Glomerular endothelial cell (primary cell): ENCODE results near the gene CNNM2. TPM values are rescaled to one million over a fixed set of nuclear protein-coding genes. Genes with fewer than 3 reads are reported as not detected.

ENCODE experiments used
- DNase-seq: peaks from one replicate; pipeline ENCODE4 v3.0.0-alpha.2; 2011; ENCODE audit warnings: low read depth, low spot score; ENCODE audit errors: extremely low read depth
- total RNA-seq: library from RNA; depleted of rRNA; stranded (reverse); fragments of >200 nt; gene quantifications from 2 replicates; pipeline ENCODE4 v1.2.3, GENCODE V29; 2015

The CNNM2 gene
- total RNA-seq, 1 donor from 2014 or later: 4.3 TPM

DNA sequence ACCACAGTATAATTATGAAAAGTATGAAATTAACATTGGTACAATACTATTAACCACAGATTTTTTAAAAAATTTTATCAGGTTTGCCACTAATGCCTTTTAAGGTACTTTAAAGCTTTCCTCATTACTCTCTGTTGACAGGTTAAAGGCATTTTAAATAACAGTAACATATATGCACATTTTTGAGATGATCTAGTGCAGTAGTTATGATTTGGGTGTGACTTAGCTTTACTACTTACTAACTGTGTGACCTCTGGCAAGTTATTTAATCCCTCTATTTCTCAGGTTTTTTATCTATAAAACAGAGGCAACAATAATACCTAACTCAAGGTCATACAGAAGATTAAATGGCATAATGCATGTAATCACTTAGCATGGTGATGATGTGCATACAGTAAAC is 180.1 kb downstream of the CNNM2 start:
- no peak for DNase-seq

DNA sequence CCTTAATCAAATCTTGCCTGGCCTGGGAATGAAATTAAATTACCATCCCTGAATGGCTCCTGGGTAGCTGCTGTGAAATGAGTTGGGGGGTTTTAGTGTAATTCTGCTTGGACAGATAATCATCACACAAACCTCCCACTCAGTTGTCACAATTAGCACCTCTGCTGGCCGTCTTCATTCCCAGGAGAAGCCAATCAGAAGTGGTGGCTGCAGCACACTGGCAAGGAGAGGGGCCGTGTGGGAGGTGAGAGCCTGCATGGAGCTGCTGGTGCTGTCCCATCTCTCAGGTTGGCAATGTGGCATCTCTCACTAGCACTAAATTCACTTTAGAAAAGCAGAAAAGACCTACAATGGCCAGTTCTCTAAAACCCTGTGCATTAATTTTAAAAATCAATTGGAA is 182.5 kb downstream of the CNNM2 start:
- DNase-seq: no peak

GRCh38 chr10:103102195-103102594 is 184.1 kb downstream of the CNNM2 start:
- no peak for DNase-seq

- no peak for DNase-seq
Measured at GRCh38 chr10:103103989-103104388, 185.9 kb downstream of the CNNM2 start.

- DNase-seq: no peak
Measured at GRCh38 chr10:103104721-103105120, 186.6 kb downstream of the CNNM2 start.

DNA sequence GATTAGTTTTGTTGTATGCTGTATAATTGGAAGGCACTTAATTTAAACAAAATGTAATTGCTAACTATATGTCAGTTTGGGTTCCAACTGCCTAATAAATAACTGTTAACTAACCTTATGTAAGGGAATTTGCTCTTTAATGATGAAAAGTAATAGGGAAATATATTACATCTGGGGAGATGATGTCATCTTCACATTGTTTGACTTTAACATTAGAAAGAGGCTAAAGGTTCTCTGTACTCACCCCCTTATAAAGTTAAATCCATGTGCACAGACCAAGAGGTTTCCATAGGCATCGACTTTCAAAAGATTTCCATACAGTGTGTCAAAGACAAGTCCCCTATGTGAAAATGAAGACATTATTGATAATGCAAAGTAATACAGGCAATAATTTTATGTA is 187.4 kb downstream of the CNNM2 start:
- DNase-seq: no peak

- DNase-seq: no peak
Measured at GRCh38 chr10:103106539-103106938, 188.4 kb downstream of the CNNM2 start.

DNA sequence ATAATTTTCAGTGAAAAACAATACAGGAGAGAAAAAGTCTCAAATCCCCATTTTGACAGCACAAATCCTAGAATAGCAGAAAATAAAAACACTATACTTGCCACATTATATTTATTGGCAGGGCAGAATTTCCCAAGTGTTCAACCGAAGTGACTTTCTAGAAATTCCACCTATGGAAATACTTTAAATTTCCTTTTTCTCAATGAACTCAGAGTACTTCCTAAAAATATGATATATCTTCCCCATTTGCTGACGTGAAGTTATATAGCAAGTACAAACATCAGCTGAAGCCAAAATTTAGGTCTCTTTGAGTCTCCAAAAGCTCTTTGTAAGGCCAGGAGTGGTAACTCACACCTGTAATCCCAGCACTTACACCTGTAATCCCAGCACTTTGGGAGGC is 191.7 kb downstream of the CNNM2 start:
- no peak for DNase-seq

GRCh38 chr10:103110407-103110806 is 192.3 kb downstream of the CNNM2 start:
- DNase-seq: no peak

DNA sequence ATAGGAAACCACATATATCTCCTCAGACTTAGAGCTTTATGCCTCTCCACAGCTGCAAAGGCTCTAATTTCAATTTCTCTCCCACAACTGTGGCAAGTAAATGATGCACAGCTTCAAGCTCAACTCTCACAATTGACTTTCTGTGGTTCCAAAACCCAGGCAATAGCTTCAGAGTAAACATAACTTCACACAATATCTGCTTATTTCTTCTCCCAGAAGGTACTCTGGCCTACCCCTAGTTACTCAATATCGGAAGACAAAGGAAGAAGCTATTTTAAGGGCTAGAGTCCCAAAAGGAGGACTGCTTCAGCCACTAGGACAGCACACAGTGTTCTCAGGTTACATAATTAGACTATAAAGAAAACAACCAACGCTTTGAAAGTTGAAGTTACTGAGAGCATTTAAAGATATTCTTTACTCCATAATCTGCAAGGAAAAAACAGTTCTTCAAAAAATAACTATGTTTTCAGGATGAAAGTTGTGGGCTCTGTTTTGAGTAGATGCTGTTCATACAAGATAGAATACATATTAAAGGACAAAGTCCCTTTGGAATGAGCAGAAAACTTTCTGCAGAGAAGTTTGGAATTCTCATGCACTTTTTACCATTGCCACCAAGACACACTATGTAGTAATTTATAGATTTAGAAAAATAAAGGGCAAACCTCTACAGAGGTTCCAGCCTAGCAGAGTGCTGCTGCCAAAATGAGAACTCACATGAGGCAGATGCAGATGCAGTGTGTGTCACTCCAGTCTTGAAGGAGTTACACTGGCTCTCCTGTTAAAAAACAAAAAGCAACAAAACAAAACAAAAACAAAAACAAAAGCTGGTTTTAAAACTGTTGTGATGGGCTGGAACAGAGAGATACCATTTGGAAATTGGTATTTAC is 193.2 kb downstream of the CNNM2 start:
- no peak for DNase-seq

GRCh38 chr10:103111918-103112877 is 194.1 kb downstream of the CNNM2 start:
- DNase-seq: no peak

DNA sequence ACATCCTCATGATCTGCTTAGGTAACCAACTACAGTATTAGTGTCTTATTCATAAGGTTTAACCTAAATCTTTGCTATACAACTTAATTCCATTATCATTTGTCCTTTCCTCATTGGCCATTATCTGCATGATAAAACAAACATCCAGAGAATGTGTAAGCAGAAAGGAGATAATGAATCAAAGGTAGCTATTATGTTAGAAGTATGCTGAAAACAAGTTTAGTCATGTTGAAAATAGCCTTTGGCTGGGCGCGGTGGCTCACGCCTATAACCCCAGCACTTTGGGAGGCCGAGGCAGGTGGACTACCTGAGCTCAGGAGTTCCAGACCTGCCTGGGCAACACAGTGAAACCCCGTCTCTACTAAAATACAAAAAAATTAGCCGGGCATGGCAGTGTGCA is 196.8 kb downstream of the CNNM2 start:
- no peak for DNase-seq

DNA sequence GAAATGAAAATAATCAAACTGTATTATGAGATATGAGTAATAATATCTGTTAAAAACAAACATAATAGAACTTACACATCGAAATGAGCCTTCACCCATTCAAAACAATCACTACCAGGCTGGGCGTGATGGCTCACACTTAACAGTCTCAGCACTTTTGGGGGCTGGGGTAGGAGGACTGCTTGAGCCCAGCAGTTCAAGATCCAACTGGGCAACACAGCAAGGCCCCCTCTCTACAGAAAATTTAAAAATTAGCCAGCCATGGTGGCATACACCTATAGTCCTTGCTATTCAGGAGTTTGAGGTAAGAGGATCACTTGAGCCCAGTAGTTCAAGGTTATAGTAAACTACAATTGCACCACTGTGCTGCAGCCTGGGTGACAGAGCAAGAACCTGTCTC is 199.2 kb downstream of the CNNM2 start:
- no peak for DNase-seq

GRCh38 chr10:103120546-103120945 is 202.5 kb downstream of the CNNM2 start:
- no peak for DNase-seq

DNA sequence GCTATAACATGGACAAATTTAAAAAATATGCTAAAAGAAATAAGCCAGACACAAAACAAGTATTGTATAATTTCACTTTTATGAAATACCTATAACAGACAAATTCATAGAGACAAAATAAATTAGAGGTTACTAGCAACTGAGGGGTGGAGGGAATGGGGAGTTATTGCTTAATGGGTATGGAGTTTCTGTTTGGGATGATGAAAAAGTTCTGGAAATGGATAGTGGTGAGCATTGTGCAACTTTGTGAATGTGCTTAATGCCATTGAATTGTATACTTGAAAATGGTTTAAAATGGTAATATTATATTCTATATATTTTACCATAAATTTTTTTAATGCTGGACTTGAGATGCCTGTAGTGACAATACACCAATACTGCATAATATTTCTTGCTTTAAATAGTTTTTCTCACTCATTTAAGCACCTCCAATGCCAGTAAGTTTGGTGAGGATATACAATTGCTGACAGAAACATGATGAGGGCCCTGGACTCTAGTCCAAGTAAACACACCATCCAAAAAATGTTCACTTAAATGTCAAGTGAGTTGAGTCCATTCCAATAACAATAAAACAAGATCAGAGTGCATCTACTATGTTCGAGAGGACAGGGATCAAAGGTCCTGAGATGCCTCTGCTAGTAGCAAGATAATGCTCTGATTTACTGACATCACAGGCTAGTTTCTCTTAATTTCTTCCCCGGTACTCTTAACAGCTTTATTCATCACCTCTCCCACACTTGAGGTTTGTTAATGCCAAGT is 203.1 kb downstream of the CNNM2 start:
- no peak for DNase-seq

- no peak for DNase-seq
Measured at GRCh38 chr10:103123282-103124024, 205.4 kb downstream of the CNNM2 start.

GRCh38 chr10:103124420-103125096 is 206.5 kb downstream of the CNNM2 start:
- DNase-seq: no peak

- no peak for DNase-seq
Measured at GRCh38 chr10:103125323-103126267, 207.5 kb downstream of the CNNM2 start.
